Hematopoietic multipotent progenitor cell treated with erythropoietin and hydrocortisone succinate and interleukin-3 and kit ligand, for 6 days (in vitro differentiated cells): Measurements from ENCODE around the gene TASOR.

Source experiments
- DNase-seq: peaks from one replicate; pipeline ENCODE4 v3.0.0-alpha.2; 2015

The TASOR gene

DNA sequence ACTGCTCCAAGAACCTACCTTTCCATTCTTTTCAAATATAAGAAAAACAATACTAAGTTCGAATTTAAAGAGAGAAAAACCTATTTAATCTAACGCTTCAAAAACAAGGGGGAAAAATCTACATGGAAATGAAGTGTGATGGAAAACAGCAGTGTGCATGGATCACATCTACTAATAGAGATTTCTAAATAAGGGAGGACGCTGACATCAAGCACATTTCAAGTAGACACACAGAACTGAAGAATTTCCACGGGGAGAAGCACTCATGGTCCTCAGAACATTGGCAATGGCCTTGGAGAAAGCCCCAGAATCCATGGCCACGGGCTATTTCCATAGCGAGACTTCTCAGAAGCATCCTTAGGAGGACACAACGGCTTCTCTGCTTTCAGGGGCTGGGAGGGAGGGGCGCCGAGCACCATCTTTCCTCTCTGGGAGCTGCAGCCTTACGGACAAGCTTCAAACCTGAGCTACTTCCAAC, 1.0 kb downstream of the TASOR start:
- DNase-seq = no peak

DNA sequence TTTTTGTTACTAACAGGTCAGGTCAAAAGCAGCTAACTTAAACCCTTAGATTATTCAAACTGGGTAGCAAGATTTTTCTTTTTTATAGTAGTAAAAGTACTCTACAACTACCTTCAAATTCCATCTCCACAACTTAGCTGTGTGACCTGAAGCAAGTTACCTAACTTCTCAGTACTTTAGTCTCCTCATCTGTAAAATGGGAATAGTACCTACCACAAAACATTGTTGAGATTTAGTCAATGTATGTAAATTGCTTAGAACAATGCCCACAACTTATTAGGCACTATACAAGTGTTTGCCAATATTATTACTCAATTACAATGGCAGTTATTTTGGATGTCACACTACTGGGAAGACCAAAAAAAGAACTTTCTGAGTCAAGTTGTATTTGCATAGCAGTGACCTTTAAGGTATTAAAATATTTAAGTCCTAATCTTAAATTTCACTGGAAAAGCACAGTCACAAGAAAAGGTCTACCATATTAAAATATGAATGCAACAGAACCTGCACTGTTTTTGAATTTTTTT, 2.9 kb downstream of the TASOR start:
- DNase-seq = no peak

- no peak for DNase-seq
Measured at GRCh38 chr3:56677286-56677685, 5.8 kb downstream of the TASOR start.

- no peak for DNase-seq
Measured at GRCh38 chr3:56673781-56674457, 9.1 kb downstream of the TASOR start.

DNA sequence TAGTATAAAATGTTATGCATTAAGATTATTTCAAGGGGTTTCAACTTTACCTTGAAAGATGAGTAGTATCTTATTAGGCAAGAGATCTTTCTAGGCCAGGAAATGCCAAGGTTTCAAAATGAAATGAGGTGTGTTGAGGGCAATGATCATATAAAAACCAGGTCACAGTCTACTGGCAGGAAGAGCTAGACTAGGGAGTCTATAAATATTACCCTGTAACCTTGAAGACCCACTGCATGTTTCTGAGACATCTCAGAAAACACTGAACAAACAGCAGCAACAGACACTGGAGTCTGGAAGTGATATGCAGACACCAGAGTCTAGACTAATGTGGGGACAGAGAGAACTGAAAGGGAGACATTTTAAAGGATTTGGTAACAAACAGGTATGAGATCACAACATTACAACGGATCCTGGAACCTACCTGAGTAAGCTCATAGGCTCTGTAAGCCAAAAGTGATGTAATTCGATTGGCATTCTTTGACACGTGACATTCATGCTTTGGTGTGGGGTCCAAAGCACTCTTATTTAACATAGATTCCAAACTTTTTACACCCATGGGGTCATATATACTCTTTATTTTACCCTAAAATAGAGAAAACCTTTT, 15.0 kb downstream of the TASOR start:
- DNase-seq = no peak

DNA sequence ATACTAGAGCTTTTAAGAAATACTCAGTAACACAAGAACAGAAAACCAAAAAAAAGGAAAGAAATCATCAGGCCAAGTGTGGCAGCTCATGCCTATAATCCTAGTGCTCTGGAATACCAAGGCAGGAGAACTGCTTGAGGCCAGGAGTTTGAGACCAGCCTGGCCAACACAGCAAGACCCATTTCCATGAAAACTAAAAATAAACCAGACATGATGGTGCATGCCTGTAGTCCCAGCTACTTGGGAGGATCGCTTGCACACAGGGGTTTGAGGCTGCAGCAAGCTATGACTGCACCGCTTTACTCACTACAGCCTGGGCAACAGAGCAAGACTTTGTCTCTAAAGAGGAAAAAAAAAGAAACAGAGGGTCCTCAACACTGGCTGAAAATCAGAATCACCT, 18.2 kb downstream of the TASOR start:
- DNase-seq = no peak

DNA sequence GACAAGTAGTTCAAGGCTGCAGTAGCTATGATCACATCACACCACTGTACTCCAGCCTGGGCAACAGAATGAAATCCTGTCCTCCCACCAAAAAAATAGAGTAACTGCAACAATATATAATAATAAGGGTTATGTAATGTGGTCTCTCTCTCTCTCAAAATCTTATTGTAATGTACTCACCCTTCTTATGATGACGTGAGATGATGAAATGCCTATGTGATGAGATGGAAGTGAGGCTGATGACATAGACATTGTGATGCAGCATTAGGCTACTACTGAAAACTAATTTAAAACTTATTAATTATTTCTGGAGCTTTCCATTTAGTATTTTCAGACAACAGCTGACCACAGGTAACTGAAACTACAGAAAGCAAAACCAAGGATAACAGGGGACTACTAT, 27.4 kb downstream of the TASOR start:
- DNase-seq = no peak

- DNase-seq = no peak
Measured at GRCh38 chr3:56654460-56654859, 28.6 kb downstream of the TASOR start.

DNA sequence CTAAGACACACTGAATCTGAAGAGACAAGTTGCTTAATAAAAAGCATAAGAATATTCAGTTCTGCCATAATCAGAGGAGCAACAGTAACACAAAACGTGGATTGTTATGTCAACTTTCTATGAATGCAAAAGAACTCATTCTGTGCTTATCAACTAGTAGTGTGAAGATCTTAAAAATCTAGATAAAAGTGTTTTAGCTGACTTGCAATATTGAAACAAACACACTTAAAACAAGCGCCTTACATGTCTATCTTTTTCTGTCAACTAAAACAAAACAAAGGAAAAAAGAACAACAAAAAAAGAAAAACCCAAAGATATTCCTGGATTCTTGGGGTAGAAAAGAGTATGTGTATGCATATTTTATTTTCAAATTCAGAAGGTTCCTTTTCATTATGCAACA, 37.7 kb downstream of the TASOR start:
- DNase-seq = no peak

GRCh38 chr3:56633602-56634535, 49.2 kb downstream of the TASOR start:
- DNase-seq = no peak
